ENCODE data around the gene CEP170B. TPM values are rescaled to one million over a fixed set of nuclear protein-coding genes. Genes with fewer than 3 reads are reported as not detected.

CEP170B gene
- 0.08 and 0.12 TPM in 2 replicates for total RNA-seq (2014; rRNA removed; shearing (Covaris generic))

DNA sequence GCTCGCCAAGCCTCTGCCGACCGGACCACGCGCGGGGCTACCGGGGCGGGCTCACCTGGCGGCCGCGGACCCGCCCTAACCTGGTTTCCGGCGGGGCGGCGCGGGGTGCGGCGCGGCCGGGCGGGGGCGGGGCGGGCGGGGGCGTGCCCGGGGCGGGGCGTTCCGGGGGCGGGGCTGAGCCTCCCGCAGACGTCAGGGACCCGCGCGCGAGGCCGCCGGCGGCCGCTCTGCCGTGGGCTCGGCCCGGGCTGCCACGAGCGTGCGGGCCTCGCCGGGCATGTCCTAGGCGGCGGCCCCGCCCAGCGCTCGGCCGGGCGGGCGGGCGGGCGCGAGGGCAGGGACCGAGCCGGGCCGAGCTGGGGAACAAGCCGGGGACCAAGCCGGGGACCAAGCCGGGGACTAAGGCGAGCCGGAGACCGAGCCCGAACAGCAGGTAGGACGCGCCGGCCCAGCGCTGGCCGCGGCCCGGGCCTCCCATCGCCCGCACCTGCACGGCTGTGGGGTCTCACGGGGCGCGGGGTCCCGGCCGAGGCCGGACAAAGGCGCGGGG is at the start of gene CEP170B:
CEP170B (plus strand) TSS at position 188 of the 550 bp plus-strand sequence. CDS start 3,183 bp downstream, outside the sequence.
- Histone ChIP-seq H3K27ac (no peak within 1 kb of the TSS), H3K27me3 (peaks cover 7% of the 10 kb centered on the region; the same call in 1 of the 2 replicates), H3K4me1 (no peaks in the 10 kb centered on the region), H3K4me3 (no peak within 1 kb of the TSS), H3K36me3 (no peaks in the 10 kb centered on the region), H3K9me3 (replicated peaks) (no peaks in the 10 kb centered on the region)
- DNase-seq = no peak

DNA sequence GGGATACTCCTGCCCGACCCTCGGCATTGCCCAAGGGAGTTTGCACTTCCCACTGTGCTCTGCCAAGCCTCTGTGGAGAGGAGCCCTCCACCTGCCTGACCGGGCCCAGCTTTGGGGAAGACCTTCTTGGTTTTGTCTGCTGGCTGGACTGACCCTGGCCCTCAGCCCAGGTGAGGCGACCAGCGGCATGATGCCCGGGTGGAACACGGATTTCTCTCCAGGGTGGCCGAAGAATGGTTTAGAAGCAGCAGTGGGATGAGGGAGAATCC is 48.5 kb upstream of the CEP170B start:
- peak overlapping the region; percentile 82 for H3K4me3 ChIP-seq
- H3K27me3 ChIP-seq = no peaks in the 10 kb centered on the region
- no peaks in the 10 kb centered on the region for H3K9me3 ChIP-seq (replicated peaks)
- H3K27ac ChIP-seq = peak overlapping the region; percentile 82
- no peaks in the 10 kb centered on the region for H3K36me3 ChIP-seq
- H3K4me1 ChIP-seq = peaks cover 9% of the 10 kb centered on the region
- DNase-seq = no peak

DNA sequence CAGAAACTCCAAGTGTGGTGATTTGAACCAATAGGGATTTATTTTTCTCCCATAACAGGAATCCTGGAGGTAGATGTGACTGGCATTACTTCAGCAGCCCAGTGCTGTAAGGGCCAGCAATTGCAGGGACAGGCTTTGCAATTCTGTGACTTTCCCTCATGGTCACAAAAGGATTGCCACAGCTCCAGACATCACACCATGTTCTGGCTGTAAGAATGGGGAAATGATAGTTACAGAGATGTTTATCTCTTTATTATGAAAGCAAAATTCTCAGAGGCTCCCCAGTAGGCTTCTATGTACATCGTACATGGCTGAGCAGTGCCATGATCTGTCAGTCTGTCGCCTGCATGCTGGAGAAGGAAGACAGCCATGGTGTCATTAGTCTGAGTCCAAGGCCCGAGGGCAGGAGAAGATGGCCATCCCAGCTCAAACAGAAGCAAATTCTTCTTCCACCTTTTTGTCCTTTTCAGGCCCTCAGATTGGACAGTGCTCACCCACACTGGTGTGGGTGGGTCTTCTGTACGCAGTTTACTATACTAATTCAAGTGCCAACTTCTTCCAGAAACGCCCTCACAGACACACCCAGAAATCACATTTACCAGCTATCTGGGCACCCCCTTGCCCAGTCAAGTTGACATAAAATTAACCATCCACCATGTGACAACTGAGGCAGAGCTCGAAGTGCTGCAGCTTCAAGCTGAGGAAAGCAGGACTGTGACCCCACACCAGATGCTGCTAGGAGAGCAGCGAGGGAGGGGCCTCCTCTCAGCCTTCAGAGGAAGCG is 46.9 kb upstream of the CEP170B start:
- H3K27me3 ChIP-seq = no peaks in the 10 kb centered on the region
- H3K4me1 ChIP-seq = peaks cover 9% of the 10 kb centered on the region
- H3K4me3 ChIP-seq = no peak overlapping the region
- no peak overlapping the region for H3K27ac ChIP-seq
- H3K36me3 ChIP-seq = no peaks in the 10 kb centered on the region
- H3K9me3 ChIP-seq (replicated peaks) = no peaks in the 10 kb centered on the region
- no peak for DNase-seq

DNA sequence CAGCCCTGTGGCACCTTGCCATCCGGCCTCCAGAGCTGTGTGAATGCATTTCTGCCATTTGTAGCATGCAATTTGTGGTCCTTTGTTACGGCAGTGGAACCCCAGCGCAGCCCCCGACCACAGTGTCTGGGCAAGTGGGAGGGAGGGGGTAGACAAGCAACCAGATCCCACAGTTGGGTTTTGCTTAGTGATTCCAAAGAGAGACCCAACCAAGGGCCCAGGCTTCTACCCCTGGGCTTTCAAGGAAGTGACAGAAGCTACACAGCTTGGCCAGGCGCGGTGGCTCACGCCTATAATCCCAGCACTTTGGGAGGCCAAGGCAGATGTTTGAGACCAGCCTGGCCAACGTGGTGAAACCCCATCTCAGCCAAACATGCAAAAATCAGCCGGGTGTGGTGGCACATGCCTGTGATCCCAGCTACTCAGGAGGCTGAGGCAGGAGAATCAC is 46.3 kb upstream of the CEP170B start:
- no peaks in the 10 kb centered on the region for H3K9me3 ChIP-seq (replicated peaks)
- no peaks in the 10 kb centered on the region for H3K36me3 ChIP-seq
- DNase-seq = no peak
- peaks cover 9% of the 10 kb centered on the region for H3K4me1 ChIP-seq
- H3K4me3 ChIP-seq = no peak overlapping the region
- H3K27me3 ChIP-seq = no peaks in the 10 kb centered on the region
- no peak overlapping the region for H3K27ac ChIP-seq

DNA sequence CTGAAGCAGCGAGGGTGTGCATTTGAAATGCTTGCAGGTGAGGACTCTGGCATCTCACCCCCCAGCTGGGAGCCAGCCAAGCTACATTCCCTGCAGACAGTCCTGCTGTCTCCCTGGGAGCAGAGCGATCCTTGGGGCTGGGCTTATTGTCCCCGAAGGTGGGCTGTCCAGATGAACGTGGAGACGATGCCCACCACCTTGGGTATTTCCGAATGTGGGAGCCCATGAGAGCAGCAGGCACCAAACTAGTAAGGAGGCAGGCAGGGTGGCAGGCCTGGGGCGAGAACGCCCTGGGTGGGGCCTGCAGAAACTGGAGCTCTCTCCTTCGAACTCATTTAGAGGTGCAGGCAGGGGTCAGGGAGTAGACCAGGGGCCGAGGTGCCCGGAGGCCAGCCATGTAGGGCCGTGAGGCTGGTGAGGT is 45.7 kb upstream of the CEP170B start:
- H3K4me1 ChIP-seq = peaks cover 9% of the 10 kb centered on the region
- H3K9me3 ChIP-seq (replicated peaks) = no peaks in the 10 kb centered on the region
- H3K27me3 ChIP-seq = no peaks in the 10 kb centered on the region
- H3K27ac ChIP-seq = no peak overlapping the region
- no peak for DNase-seq
- H3K4me3 ChIP-seq = no peak overlapping the region
- H3K36me3 ChIP-seq = no peaks in the 10 kb centered on the region

DNA sequence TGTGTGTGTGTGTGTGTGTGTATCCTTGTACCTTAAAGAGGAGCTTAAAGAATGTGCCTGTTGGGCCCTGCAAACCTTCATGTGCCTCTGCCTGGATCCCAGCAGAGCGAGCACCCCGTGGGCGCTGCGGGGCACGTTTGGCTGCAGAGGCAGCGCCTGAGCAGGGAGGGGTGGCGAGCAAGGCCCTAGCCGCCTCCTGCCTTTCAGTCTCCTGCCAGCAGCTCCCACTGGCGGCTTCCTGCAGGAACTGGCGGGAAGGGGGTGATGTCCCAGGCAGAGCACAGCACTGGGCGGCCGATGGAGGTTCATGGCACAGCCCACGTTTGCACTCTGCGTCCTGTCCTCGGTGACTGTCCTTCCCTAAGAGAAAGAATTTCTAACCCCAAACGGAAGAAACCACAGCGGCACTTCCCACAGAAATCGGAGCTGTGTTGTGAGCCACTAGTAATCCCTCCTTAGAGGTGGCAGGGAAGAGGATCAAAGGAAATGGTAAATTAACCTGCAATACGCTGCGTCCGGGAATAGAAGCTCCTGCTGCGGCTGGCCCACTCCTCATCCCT is 44.3 kb upstream of the CEP170B start:
- Histone ChIP-seq H3K27me3 (no peaks in the 10 kb centered on the region), H3K4me3 (no peak overlapping the region), H3K9me3 (replicated peaks) (no peaks in the 10 kb centered on the region), H3K36me3 (no peaks in the 10 kb centered on the region), H3K4me1 (peaks cover 9% of the 10 kb centered on the region), H3K27ac (no peak overlapping the region)
- DNase-seq = peak; percentile 85

DNA sequence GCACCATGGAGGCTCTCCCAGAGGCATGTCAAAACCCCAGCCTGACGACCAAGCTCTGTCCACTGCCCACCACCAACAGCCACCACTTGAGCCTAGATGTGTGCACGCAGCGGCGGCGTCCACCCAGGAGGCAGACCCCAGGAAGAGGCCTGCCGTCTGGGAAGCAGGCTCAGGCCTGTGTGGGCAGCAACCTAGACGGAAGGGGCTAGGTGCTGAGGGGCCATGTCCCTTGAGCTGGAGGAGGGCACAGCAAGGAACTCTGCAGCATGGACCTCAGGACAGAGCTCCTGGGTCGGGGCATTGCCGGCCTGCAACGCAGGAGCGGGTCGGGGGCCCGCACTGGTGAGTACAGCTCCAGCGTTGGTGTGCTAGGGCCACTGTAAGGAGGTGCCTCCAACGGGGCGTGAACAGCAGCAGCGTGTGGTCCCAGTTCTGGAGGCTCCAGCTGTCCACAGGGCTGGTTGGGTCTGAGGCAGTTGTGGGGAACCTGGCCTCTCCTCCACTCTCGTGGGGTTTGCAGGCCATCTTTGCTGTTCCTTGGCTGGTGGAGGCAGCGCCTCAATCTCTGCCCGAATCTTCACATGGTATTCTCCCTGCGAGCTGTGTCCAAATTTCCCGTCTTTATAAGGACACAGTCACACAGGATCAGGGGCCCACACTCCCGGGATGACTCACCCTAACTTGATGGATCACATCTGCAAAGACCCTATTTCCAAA is 43.7 kb upstream of the CEP170B start:
- Histone ChIP-seq H3K27ac (no peak overlapping the region), H3K4me3 (no peak overlapping the region), H3K9me3 (replicated peaks) (no peaks in the 10 kb centered on the region), H3K27me3 (no peaks in the 10 kb centered on the region), H3K36me3 (no peaks in the 10 kb centered on the region), H3K4me1 (peaks cover 9% of the 10 kb centered on the region)
- DNase-seq = no peak

DNA sequence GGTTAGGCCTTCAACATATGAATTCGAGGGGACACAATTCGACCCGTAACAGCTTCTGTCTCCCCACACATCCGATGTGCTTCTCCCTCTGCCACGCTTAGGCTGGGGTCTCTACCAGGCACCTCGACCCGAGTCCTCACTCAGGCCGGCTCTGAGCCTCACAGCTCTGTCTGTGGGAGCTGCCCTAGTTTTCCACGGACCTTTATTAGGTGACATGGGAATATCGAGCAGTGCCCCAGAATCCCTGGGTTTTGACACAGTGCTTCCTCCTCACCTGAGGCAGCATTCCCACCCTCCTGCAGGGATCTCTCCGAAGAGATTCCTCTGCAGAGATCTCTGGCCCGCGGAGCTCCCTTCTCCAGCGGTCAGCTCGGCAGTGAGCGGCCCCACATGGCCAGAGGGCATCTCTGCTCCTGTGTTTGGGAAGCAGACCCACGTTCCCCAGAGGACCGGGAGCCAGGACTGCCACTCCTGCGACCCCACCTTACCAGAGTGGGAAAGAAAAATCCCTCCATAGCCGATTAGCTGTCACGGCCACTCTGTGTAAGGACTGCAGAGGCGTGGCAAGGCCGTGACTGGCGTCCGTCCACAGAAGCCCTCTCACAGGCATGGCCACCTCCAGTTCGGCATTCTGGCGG is 43.0 kb upstream of the CEP170B start:
- Histone ChIP-seq H3K27me3 (no peaks in the 10 kb centered on the region), H3K36me3 (no peaks in the 10 kb centered on the region), H3K9me3 (replicated peaks) (no peaks in the 10 kb centered on the region), H3K27ac (no peak overlapping the region), H3K4me3 (no peak overlapping the region), H3K4me1 (peaks cover 6% of the 10 kb centered on the region)
- DNase-seq = no peak

DNA sequence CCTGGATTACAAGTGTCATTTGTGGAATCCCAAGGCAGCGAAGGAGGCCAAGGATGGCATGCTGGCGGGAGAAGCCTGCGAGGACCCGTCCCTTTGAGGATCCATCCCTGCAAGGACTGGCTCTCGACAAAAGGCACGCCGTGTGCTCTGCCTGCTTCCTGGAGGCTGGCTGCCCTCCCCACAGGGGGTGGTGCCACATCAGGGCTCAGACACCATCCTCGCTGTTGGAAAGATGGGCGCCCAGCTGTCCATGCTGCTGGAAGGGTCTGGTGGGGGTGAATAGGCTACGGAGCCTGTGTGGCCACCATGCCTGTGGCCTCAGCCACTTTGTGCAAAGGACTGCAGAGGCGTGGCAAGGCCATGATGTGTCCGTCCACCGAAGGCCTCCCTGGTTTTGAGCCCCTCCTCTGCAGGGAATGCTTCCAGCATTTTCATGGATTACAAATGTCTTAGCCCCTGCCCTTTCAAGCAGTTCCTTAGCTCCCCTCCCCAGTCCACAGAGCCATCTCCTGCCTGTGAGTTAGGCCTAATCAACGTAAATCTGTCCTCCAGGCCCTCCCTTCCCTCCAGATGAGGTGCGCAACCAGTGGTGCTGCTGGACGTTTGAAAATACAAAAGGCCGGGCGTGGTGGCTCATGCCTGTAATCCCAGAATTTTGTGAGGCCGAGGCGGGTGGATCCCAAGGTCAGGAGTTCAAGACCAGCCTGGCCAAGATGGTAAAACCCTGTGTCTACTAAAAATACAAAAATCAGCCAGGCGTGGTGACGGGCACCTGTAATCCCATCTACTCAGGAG is 42.0 kb upstream of the CEP170B start:
- Histone ChIP-seq H3K27me3 (no peaks in the 10 kb centered on the region), H3K36me3 (no peaks in the 10 kb centered on the region), H3K4me3 (no peak overlapping the region), H3K27ac (no peak overlapping the region), H3K9me3 (replicated peaks) (no peaks in the 10 kb centered on the region), H3K4me1 (peaks cover 6% of the 10 kb centered on the region)
- DNase-seq = no peak

DNA sequence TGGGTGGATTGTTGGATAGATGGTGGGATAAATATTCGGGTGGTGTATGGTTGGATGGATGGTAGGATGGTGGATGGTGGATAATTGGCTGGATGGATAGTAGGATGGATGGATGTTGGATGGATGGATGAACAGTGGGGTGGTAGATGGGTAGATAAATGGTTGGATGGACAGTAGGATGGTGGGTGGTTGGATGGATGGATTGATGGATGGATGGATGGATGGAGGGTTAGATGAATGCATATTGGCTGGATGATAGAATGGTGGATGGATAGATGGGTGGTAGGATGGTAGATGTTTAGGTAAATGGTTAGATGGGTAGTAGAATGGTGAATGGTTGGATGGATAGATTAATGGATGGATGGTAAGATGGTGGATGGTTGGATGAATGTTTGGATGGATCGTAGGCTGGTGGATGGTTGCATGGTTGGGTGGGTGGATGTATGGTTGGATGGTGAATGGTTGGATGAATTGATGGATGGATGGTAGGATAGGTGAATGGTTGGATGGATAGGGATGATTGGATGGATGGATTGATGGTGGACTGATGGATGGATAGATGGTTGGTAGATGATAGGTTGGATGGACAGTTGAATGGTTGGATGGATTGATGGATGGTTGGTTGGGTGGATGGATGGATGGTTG is 40.6 kb upstream of the CEP170B start:
- no peaks in the 10 kb centered on the region for H3K36me3 ChIP-seq
- H3K9me3 ChIP-seq (replicated peaks) = no peaks in the 10 kb centered on the region
- no peak overlapping the region for H3K27ac ChIP-seq
- H3K27me3 ChIP-seq = no peaks in the 10 kb centered on the region
- H3K4me1 ChIP-seq = peaks cover 6% of the 10 kb centered on the region
- H3K4me3 ChIP-seq = no peak overlapping the region
- no peak for DNase-seq

DNA sequence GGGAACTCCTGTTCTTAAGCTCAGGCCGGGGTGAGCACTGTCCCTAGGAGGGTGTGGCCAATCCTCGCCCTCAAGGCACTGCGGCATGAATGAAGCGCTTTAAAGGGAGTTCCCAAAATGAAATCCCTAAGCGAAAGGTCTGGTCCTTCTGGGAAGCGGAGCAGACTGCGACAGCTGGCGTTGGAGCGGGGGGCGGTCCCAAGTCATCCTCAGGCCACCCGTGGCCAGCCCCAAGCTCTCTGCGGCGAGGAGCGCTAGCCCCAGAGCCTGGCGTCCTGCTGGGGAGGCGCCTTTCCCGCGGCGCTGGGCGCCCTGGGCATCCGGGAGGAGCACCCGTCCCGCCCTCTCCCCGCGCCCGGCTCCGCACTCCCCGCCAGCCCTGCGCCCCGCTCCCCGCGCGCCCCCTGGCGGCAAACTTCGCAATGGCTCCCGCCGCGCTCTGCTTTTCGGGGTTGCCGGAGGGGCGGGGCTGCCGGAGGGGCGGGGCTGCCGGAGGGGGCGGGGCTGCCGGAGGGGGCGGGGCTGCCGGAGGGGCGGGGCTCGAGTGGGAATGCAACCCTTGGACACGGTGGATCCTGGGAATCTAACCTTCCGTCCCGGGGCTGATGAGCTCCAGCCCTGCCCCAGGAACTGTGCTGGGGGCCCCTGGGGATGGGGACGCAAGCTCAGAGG is 38.7 kb upstream of the CEP170B start:
- peak; percentile 92 for DNase-seq
- H3K36me3 ChIP-seq = no peaks in the 10 kb centered on the region

DNA sequence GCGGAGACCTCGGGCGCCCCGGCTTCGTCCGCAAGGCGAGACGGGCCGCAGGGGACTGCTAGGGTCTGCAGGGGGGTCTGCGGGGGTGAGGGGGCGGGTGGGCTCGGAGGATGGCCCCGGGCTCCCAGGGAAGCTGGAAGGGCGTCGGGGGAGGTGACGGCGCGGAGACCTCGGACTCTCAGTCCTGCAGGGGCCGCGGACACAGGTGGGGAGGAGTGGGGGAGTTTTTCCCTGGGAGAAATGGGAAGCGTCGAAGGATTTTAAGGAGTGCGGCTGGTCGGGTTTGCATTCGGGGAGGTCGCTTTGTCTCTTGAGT is 38.2 kb upstream of the CEP170B start:
- Histone ChIP-seq H3K36me3 (no peaks in the 10 kb centered on the region), H3K9me3 (replicated peaks) (no peaks in the 10 kb centered on the region), H3K4me1 (no peaks in the 10 kb centered on the region), H3K4me3 (no peak overlapping the region), H3K27ac (no peak overlapping the region), H3K27me3 (no peaks in the 10 kb centered on the region)
- no peak for DNase-seq

More for the DNA sequence above, 38.7 kb upstream of the CEP170B start:
- Histone ChIP-seq H3K27me3 (no peaks in the 10 kb centered on the region), H3K4me3 (peak overlapping the region; percentile 52), H3K4me1 (no peaks in the 10 kb centered on the region), H3K27ac (peak overlapping the region; percentile 14; the same call in 1 of the 2 replicates), H3K9me3 (replicated peaks) (no peaks in the 10 kb centered on the region)

DNA sequence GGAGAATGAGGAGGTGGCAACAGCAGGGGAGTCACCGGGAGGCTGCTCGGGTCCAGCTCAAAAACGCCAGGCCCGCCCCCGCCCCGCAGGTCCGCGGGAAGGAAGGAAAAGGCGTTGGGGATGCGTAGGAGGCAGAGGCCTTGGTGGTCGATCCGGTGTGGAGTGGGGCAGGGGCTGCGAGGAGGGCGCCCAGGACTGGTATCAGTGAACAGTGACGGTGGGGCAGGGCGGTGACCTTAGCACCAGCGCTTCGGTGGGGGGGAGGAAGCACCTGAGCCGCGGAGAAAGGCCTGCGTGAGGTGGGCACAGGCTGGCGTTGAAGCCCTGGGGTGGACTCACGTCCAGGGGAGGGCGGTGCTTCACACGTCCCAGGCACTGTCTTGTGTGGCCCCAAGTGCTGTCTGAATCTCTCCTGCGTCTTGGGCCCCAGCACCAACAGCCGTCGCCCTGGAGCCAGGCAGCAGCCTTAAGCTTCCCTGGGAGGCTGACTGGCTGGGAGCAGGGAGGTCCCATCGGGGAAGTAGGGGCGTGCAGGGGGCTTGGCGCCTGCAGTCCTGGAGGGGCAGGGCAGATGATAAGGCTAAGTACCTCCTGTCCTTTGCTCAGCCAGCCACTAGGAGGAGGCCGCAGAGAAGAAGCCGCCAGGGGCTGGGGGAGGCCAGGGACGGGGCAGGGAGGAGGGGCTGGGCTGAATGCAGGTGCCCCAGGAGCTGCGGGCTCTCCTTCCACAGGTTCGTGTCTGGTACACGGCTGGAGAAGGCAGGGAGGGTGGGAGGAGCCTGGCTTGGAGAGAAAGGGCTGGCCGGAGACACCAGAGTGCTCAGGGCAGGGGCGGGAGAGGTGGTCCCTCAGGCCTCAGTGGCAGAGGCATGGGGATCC is 37.7 kb upstream of the CEP170B start:
- H3K4me1 ChIP-seq = no peaks in the 10 kb centered on the region
- H3K36me3 ChIP-seq = no peaks in the 10 kb centered on the region
- no peaks in the 10 kb centered on the region for H3K27me3 ChIP-seq
- no peak overlapping the region for H3K4me3 ChIP-seq
- no peak overlapping the region for H3K27ac ChIP-seq
- no peak for DNase-seq
- no peaks in the 10 kb centered on the region for H3K9me3 ChIP-seq (replicated peaks)

Data from SJCRH30 (cell line).